Measurements from ENCODE around the gene CPAMD8.
"Not testable (repeated sequence)": the region's sequence is repeated elsewhere in the genome, so short reads cannot be mapped to it uniquely, and the experiment has no call there.

Gene CPAMD8

DNA sequence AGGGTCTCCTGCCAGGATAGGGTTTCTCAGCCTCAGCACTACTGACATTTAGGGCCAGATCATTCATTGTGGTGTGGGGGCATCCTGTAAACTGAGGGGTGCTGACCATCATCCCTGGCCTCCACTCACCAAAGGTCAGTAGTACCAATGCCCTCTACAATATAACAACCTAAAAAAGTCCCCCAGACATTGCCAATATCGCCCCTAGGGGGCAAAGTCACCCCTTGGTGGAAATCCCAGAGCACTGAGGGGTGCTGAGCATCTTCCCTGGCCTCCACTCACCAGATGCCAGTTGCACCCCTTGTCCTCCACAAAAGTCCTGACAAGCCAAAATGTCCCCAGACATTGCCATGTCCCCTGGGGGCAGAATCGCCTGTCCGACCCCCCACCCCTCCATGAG lies 21.6 kb downstream of the CPAMD8 start:
- H3K9me3 ChIP-seq (ENCODE audit: control insufficient read depth in 1 of 2, low read length in 2 of 2), result no peaks in the 10 kb centered on the region
- H3K27me3 ChIP-seq (ENCODE audit: control insufficient read depth in 1 of 2, insufficient read depth in 2 of 2, low read length in 2 of 2), result no peaks in the 10 kb centered on the region
- no peak overlapping the region for H3K9ac ChIP-seq (ENCODE audit: low read depth in 1 of 2, low read length in 2 of 2)
- no peak overlapping the region for H3K27ac ChIP-seq (ENCODE audit: low read depth, low read length)
- H3K36me3 ChIP-seq (ENCODE audit: control insufficient read depth in 1 of 2, insufficient read depth in 2 of 2, low read length in 2 of 2), result no peaks in the 10 kb centered on the region
- H3K4me1 ChIP-seq (ENCODE audit: control insufficient read depth in 1 of 2, insufficient read depth in 2 of 2, low read length in 2 of 2), result no peaks in the 10 kb centered on the region
- H3K4me3 ChIP-seq (ENCODE audit: low read depth in 1 of 2, low read length in 2 of 2), result no peak overlapping the region

DNA sequence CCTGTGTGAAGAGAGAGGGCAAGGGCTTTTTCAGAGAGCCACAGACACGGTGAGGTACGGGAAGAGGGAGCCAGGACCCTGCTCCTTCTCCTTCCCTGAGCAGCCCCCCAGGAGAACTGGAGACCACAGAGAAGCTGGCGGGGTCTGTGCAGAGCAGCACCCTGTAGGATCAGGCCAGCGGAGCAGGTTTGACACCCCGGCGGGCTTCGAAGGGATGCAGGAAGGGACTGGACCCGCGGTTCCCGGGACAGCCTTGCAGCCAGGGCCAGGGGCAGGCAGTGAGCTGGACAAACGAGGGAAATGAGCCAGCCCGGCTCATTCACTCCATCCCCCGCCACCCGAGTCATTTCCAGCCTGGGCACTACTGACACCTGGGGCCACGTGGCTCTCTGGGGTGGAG lies 22.2 kb downstream of the CPAMD8 start:
- no peak overlapping the region for H3K27ac ChIP-seq (ENCODE audit: low read depth, low read length)
- H3K9ac ChIP-seq (ENCODE audit: low read depth in 1 of 2, low read length in 2 of 2), result no peak overlapping the region
- no peaks in the 10 kb centered on the region for H3K4me1 ChIP-seq (ENCODE audit: control insufficient read depth in 1 of 2, insufficient read depth in 2 of 2, low read length in 2 of 2)
- no peak overlapping the region for H3K4me3 ChIP-seq (ENCODE audit: low read depth in 1 of 2, low read length in 2 of 2)
- no peaks in the 10 kb centered on the region for H3K9me3 ChIP-seq (ENCODE audit: control insufficient read depth in 1 of 2, low read length in 2 of 2)
- no peaks in the 10 kb centered on the region for H3K36me3 ChIP-seq (ENCODE audit: control insufficient read depth in 1 of 2, insufficient read depth in 2 of 2, low read length in 2 of 2)
- no peaks in the 10 kb centered on the region for H3K27me3 ChIP-seq (ENCODE audit: control insufficient read depth in 1 of 2, insufficient read depth in 2 of 2, low read length in 2 of 2)

DNA sequence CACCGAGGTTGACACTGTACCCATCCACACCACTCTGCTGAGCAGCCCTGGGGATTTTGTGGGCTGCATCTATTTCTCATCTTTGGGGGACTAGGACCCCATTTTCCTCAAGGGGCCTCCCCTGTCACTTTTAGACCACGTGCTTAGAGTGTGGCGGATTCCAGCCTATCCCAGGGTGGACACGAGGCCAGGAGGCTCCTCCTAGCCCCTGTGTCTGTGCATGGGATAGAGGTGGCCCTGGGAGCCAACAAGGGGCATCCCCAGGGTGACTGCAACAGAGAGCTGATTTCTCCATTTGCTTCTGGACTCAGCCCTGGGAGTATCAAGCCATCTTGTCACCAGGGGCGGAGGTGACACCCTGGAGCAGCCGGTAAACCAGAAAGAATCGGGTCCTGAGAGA lies 24.2 kb downstream of the CPAMD8 start:
- no peak overlapping the region for H3K27ac ChIP-seq (ENCODE audit: low read depth, low read length)

DNA sequence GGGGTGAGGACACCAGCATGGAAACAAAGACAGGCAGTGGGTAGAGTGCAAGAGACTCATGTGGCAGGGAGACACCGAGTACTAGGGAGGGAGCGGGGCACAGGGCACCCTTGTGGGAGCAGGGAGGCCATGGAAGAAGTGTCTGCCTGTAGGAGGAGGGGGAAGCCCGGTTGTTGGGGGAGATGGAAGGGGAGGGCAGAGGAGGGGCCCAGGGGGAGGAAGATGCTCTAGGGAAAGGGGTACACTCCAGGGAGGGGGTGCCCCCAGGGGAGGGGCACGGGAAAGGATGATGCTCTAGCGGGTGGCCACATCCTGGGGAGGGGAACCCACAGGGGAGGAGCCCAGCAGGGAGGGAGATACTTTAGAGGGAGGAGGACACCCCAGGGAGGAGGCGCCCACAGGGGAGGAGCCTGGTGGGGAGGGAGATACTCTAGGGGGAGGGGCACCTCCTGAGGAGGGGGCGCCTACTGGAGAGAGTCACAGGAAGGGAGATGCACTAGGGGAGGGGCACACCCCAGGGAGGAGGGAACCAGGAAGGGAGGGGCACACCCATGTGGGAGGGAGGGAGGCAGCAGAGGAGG lies 24.9 kb downstream of the CPAMD8 start:
- Histone ChIP-seq H3K4me3 (ENCODE audit: low read depth in 1 of 2, low read length in 2 of 2) (no peak overlapping the region), H3K36me3 (ENCODE audit: control insufficient read depth in 1 of 2, insufficient read depth in 2 of 2, low read length in 2 of 2) (no peaks in the 10 kb centered on the region), H3K27me3 (ENCODE audit: control insufficient read depth in 1 of 2, insufficient read depth in 2 of 2, low read length in 2 of 2) (no peaks in the 10 kb centered on the region), H3K4me1 (ENCODE audit: control insufficient read depth in 1 of 2, insufficient read depth in 2 of 2, low read length in 2 of 2) (no peaks in the 10 kb centered on the region), H3K9ac (ENCODE audit: low read depth in 1 of 2, low read length in 2 of 2) (no peak overlapping the region), H3K9me3 (ENCODE audit: control insufficient read depth in 1 of 2, low read length in 2 of 2) (peaks cover 7% of the 10 kb centered on the region in 2 donors), H3K27ac (ENCODE audit: low read depth, low read length) (no peak overlapping the region)

More for the DNA sequence above, 24.2 kb downstream of the CPAMD8 start:
- Histone ChIP-seq H3K4me3 (ENCODE audit: low read depth in 1 of 2, low read length in 2 of 2) (no peak overlapping the region), H3K36me3 (ENCODE audit: control insufficient read depth in 1 of 2, insufficient read depth in 2 of 2, low read length in 2 of 2) (no peaks in the 10 kb centered on the region), H3K4me1 (ENCODE audit: control insufficient read depth in 1 of 2, insufficient read depth in 2 of 2, low read length in 2 of 2) (no peaks in the 10 kb centered on the region), H3K9me3 (ENCODE audit: control insufficient read depth in 1 of 2, low read length in 2 of 2) (peaks cover 7% of the 10 kb centered on the region in 2 donors), H3K9ac (ENCODE audit: low read depth in 1 of 2, low read length in 2 of 2) (no peak overlapping the region), H3K27me3 (ENCODE audit: control insufficient read depth in 1 of 2, insufficient read depth in 2 of 2, low read length in 2 of 2) (no peaks in the 10 kb centered on the region)

DNA sequence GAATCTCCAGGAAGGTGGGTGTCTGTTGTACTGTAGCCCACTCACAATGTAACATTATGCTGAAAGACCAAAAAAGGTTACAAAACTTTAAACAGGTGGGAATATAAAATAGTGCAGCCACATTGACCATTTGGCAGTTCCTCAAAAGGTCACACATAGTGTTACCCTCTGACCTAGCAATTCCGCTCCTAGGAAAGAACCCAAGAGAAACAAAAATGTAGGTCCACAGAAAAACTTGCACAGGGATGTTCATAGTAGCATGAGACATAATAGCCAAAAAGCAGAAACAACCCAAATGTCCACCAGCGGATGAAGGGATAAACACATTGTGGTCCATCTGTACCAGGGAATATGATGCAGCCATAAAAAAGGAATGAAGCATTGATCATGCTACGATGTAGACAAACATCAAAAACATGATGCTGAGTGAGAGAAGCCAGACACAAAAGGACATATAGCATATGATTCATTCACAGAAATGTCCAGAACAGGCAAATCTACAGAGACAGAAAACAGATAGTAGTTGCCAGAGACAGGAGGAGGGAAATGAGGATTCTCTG lies 27.9 kb downstream of the CPAMD8 start:
- Histone ChIP-seq H3K9me3 (ENCODE audit: control insufficient read depth in 1 of 2, low read length in 2 of 2) (peaks cover 7% of the 10 kb centered on the region in 2 donors), H3K4me1 (ENCODE audit: control insufficient read depth in 1 of 2, insufficient read depth in 2 of 2, low read length in 2 of 2) (no peaks in the 10 kb centered on the region), H3K9ac (ENCODE audit: low read depth in 1 of 2, low read length in 2 of 2) (no peak overlapping the region), H3K27ac (ENCODE audit: low read depth, low read length) (no peak overlapping the region), H3K4me3 (ENCODE audit: low read depth in 1 of 2, low read length in 2 of 2) (no peak overlapping the region), H3K36me3 (ENCODE audit: control insufficient read depth in 1 of 2, insufficient read depth in 2 of 2, low read length in 2 of 2) (no peaks in the 10 kb centered on the region), H3K27me3 (ENCODE audit: control insufficient read depth in 1 of 2, insufficient read depth in 2 of 2, low read length in 2 of 2) (no peaks in the 10 kb centered on the region)

DNA sequence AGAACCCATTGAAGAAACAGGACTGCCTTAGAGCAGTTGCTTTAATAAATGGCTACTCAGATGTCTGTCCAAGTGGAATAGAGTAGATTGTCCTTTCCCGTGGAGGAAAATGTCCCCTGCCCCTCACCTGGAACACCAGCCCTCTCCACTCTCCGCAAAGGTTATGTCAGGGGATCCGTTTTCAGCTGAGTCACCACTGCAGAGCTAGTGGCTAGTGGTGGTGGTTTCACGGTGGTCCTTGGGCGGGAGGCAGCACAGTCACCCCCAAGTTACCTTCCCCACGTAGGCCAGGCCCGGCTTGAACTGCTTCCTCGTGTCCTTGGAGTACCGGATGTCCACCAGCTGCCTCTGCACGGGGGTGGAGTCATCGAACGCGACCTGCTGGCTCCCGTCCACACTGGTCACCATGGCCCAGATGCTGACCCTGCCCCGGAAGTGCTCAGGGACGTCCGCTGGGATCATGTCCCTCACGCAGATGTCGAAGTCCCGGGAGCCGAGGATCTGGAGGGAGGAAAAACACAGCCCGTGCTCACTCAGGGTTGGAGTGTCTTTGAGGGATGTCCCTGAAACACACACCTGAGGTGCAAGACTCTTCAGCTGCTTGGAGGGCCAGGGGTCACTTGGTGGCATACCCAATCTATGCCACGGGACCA lies 29.6 kb downstream of the CPAMD8 start:
- not testable (repeated sequence) for H3K9me3 ChIP-seq (ENCODE audit: control insufficient read depth in 1 of 2, low read length in 2 of 2); H3K27ac ChIP-seq (ENCODE audit: low read depth, low read length); H3K36me3 ChIP-seq (ENCODE audit: control insufficient read depth in 1 of 2, insufficient read depth in 2 of 2, low read length in 2 of 2); H3K9ac ChIP-seq (ENCODE audit: low read depth in 1 of 2, low read length in 2 of 2); H3K27me3 ChIP-seq (ENCODE audit: control insufficient read depth in 1 of 2, insufficient read depth in 2 of 2, low read length in 2 of 2); H3K4me1 ChIP-seq (ENCODE audit: control insufficient read depth in 1 of 2, insufficient read depth in 2 of 2, low read length in 2 of 2); H3K4me3 ChIP-seq (ENCODE audit: low read depth in 1 of 2, low read length in 2 of 2)

DNA sequence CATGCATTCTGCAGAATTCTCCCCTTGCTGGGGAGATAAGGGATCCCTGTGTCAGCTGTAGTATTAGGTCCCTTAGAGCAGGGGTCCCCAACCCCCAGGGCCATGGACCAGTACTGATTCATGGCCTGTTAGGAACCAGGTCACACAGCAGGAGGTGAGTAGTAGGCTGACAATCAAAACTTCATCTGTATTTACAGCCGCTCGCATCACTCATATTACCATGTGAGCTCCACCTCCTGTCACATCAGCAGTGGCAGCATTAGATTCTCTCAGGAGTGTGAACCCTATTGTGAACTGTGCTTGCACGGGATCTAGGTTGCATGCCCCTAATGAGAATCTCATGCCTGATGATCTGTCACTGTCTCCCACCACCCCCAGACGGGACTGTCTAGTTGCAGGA lies 37.9 kb downstream of the CPAMD8 start:
- Histone ChIP-seq H3K9ac (ENCODE audit: low read depth in 1 of 2, low read length in 2 of 2) (no peak overlapping the region), H3K27ac (ENCODE audit: low read depth, low read length) (no peak overlapping the region), H3K27me3 (ENCODE audit: control insufficient read depth in 1 of 2, insufficient read depth in 2 of 2, low read length in 2 of 2) (no peaks in the 10 kb centered on the region), H3K4me3 (ENCODE audit: low read depth in 1 of 2, low read length in 2 of 2) (no peak overlapping the region), H3K4me1 (ENCODE audit: control insufficient read depth in 1 of 2, insufficient read depth in 2 of 2, low read length in 2 of 2) (no peaks in the 10 kb centered on the region), H3K36me3 (ENCODE audit: control insufficient read depth in 1 of 2, insufficient read depth in 2 of 2, low read length in 2 of 2) (no peaks in the 10 kb centered on the region), H3K9me3 (ENCODE audit: control insufficient read depth in 1 of 2, low read length in 2 of 2) (no peaks in the 10 kb centered on the region)

DNA sequence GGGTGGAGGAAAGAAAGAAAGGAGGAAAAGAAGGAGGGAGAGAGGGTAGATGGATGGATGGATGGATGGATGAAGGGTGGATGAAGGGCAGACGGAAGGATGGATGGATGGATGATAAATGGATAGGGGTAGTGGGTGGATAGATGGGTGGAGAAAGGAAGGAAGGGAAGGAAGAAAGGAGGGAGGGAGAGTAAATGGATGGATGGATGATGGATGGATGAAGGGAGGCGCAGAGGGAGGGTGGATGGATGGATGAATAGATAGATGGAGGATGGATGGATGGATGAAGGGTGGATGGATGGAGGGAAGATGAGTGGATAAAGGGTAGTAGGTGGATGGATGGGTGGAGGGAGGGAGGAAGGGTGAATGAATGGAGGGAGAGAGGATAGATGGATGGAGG lies 41.2 kb downstream of the CPAMD8 start:
- H3K27ac ChIP-seq (ENCODE audit: low read depth, low read length), result no peak overlapping the region
- no peaks in the 10 kb centered on the region for H3K9me3 ChIP-seq (ENCODE audit: control insufficient read depth in 1 of 2, low read length in 2 of 2)
- H3K4me1 ChIP-seq (ENCODE audit: control insufficient read depth in 1 of 2, insufficient read depth in 2 of 2, low read length in 2 of 2), result no peaks in the 10 kb centered on the region
- no peaks in the 10 kb centered on the region for H3K27me3 ChIP-seq (ENCODE audit: control insufficient read depth in 1 of 2, insufficient read depth in 2 of 2, low read length in 2 of 2)
- no peak overlapping the region for H3K4me3 ChIP-seq (ENCODE audit: low read depth in 1 of 2, low read length in 2 of 2)
- H3K36me3 ChIP-seq (ENCODE audit: control insufficient read depth in 1 of 2, insufficient read depth in 2 of 2, low read length in 2 of 2), result no peaks in the 10 kb centered on the region
- no peak overlapping the region for H3K9ac ChIP-seq (ENCODE audit: low read depth in 1 of 2, low read length in 2 of 2)

DNA sequence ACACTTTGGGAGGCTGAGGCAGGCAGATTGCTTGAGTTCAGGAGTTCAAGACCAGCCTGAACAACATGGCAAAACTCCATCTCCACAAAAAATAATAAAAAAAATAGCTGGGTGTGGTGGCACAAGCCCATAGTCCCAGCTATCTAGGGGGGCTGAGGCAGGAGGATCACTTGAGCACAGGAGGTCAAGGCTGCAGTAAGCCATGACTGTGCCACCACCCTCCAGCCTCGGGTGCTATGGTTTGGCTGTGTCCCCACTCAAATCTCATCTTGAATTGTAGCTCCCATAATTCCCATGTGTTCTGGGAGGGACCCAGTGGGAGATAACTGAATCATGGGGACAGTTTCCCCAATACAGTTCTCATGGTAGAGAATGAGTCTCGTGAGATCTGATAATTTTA lies 44.0 kb downstream of the CPAMD8 start:
- not testable (repeated sequence) for H3K27ac ChIP-seq (ENCODE audit: low read depth, low read length); H3K4me3 ChIP-seq (ENCODE audit: low read depth in 1 of 2, low read length in 2 of 2); H3K9ac ChIP-seq (ENCODE audit: low read depth in 1 of 2, low read length in 2 of 2); H3K9me3 ChIP-seq (ENCODE audit: control insufficient read depth in 1 of 2, low read length in 2 of 2); H3K4me1 ChIP-seq (ENCODE audit: control insufficient read depth in 1 of 2, insufficient read depth in 2 of 2, low read length in 2 of 2); H3K36me3 ChIP-seq (ENCODE audit: control insufficient read depth in 1 of 2, insufficient read depth in 2 of 2, low read length in 2 of 2); H3K27me3 ChIP-seq (ENCODE audit: control insufficient read depth in 1 of 2, insufficient read depth in 2 of 2, low read length in 2 of 2)

DNA sequence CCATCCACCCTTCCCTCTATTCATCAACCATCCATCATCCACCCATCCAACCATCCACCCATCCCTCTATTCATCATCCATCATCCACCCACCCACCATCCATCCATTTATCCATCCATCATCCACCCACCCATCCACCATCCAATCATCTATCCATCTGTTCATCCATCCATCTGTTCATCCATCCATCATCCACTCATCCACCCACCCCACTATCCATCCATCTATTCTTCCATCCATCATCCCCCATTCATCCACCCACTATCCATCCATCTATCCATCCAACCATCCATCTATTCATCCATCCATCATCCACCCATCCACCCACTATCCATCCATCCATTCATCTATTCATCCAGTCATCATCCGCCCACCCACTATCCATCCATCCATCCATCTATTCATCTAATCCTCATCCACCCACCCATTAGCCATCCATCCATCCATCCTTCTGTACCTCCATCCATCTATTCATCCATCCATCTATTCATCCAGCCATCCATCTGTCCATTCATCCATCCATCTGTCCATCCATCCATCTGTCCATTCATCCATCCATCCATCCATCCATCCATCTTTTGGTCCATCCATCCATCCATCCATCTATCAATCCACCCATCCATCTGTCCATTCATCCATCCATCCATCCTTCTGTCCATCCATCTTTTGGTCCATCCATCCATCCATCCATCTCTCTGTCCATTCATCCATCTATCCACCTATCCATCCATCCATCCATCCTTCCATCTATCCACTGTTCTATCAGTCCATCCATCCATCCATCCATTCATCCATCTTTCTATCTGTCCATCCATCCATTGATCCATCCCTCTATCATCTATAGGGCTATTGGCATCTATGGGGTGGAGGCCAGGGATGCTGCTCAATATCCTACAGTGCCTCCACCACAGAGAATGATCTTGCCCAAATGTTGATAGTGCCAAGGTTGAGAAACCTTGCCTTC lies 47.5 kb downstream of the CPAMD8 start:
- H3K9ac ChIP-seq (ENCODE audit: low read depth in 1 of 2, low read length in 2 of 2), result no peak overlapping the region
- H3K27me3 ChIP-seq (ENCODE audit: control insufficient read depth in 1 of 2, insufficient read depth in 2 of 2, low read length in 2 of 2), result no peaks in the 10 kb centered on the region
- H3K36me3 ChIP-seq (ENCODE audit: control insufficient read depth in 1 of 2, insufficient read depth in 2 of 2, low read length in 2 of 2), result no peaks in the 10 kb centered on the region
- no peaks in the 10 kb centered on the region for H3K4me1 ChIP-seq (ENCODE audit: control insufficient read depth in 1 of 2, insufficient read depth in 2 of 2, low read length in 2 of 2)
- H3K9me3 ChIP-seq (ENCODE audit: control insufficient read depth in 1 of 2, low read length in 2 of 2), result no peaks in the 10 kb centered on the region
- H3K4me3 ChIP-seq (ENCODE audit: low read depth in 1 of 2, low read length in 2 of 2), result no peak overlapping the region
- no peak overlapping the region for H3K27ac ChIP-seq (ENCODE audit: low read depth, low read length)

All from duodenal mucosa (tissue), 2 donors.